ENCODE data around the gene CATSPERD.

CATSPERD gene

DNA sequence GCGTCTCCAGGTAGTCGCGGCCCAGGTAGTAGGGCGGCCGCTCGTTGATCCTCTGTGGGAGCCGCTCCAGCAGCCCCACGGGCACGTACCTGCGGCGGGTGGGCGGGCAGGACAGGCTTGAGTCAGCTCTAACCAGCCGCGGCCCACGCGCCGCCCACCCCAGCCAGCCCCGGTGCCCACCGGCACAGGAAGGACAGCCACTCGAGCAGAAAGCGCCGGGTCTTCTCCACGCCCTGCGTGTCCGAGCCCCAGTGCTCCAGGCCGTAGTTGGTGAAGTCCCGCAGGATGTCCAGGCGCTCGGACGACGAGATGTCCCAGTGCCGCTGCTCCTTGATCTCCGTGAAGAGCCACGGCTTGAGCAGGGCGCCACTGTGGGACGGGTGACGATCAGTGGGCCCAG lies 65.0 kb downstream of the CATSPERD start:
- DNase-seq (ENCODE audit: low read depth): no peak

GRCh38 chr19:5786593-5787408 lies 66.4 kb downstream of the CATSPERD start:
- no peak for DNase-seq (ENCODE audit: low read depth)

- DNase-seq (ENCODE audit: low read depth): no peak
Measured at GRCh38 chr19:5787409-5788182, 67.2 kb downstream of the CATSPERD start.

GRCh38 chr19:5788422-5788821 lies 68.0 kb downstream of the CATSPERD start:
- no peak for DNase-seq (ENCODE audit: low read depth)

DNA sequence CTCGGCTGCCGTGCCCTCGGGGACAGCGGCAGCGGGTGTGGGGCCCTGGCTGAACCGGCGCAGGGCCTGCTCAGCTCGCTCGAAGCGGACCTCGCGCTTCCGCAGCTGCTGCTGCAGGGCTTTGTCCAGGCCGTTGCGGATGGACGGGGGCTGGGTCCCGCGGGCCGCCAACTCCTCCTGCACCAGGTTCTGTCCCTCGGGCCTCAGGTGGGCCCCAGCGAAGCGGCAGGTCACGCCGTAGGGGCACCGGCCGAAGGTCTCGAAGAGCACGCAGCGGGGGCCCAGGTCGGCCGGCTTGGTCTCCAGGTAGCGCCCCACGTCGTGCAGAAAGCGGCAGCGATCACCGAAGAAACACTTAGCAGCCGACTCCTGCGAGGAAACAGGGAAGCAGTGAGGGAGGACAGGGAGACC lies 68.9 kb downstream of the CATSPERD start:
- no peak for DNase-seq (ENCODE audit: low read depth)

DNA sequence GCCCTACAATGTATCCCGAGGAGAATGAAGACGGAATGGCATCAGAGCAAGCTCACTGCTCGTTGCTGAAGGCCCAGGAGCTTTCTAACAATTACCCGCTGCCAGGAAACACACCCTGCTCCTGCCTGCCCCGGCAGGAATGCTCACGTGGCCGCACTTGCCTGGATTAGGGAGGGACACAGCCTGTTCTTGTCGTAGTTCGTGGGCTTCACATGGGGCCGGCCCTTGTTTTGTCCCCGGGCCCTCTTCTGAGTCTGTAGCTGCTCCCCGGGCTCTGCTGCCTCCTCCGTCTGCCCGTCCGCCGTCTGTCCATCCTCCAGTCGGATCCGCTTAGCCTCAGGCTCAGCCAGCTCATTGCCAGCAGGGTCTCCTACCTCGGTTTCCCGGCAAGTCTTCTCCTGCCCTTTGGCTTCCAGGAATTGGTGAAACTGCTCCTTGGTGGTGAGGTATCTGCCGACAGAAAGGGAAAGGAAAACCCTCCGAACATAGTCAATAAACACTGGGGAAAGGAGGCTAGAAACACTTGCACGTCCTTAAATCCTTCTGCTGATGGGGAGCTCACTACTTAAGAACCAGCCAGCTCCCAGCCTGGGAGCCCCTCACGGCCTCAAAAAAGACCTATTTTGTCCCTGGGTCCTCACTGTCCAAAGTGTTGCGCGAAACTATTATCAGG lies 69.6 kb downstream of the CATSPERD start:
- no peak for DNase-seq (ENCODE audit: low read depth)

GRCh38 chr19:5790559-5791520 lies 70.4 kb downstream of the CATSPERD start, which contains the start of gene DUS3L:
DUS3L (minus strand) TSS chr19:5791163; CDS start chr19:5791141, 22 bp downstream.
- peak; percentile 87 for DNase-seq (ENCODE audit: low read depth)

DNA sequence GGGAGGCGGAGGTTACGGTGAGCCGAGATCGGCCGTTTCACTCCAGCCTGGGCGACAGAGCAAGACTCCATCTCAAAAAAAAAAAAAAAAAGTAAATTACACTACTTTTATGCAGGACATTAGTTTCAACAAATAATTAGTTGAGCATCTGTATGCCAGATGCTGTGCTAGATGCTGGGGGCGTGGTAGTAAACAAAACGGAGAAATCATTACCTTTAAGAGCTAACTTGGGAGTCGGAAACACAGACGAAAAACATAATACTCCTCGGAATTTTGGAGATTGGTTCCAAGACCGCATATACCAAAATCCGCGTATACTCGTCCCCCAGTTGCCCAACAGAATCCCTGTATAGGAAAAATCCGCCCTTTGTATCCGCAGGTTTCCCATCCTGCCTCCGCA lies 71.8 kb downstream of the CATSPERD start:
- DNase-seq (ENCODE audit: low read depth): no peak

DNA sequence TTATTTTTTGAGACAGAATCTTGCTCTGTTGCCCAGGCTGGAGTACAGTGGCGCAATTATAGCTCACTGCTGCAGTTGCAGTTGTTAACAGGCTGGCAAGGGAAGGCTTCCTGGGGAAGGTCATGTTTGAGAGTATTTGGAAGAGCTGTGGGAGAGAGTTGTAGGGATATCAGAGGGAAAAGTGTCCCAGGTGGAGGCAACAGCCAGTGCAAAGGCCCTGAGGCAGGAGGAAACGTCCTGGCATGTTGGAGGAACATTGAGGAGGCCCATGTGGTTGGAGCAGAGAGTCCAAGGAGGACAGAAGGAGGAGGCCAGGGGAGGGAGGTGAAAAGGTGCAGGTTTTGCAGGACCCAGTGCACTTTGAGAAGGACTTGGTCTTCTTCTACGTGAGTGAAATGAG lies 72.8 kb downstream of the CATSPERD start:
- DNase-seq (ENCODE audit: low read depth): no peak

DNA sequence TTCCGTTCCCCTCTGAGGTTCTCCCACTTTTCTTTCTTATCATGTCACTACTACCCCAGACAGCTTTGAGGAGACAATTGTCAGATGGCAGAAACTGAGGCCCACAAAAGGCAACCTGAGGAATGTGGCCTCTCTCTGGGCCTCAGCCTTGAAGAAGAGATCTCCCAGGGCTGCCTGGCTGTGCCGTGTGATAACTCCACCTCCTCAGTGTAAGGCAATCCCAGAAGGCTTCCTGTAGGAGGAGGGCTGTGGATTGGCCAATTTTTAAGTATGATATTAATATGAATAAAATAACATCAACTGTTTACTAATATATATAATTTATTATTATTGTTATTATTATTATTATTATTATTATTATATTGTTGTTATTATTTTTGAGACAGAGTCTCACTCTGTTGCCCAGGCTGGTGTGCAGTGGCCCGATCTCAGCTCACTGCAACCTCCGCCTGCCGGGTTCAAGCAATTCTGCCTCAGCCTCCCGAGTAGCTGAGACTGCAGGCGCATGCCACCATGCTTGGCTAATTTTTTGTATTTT lies 75.0 kb downstream of the CATSPERD start:
- no peak for DNase-seq (ENCODE audit: low read depth)

DNA sequence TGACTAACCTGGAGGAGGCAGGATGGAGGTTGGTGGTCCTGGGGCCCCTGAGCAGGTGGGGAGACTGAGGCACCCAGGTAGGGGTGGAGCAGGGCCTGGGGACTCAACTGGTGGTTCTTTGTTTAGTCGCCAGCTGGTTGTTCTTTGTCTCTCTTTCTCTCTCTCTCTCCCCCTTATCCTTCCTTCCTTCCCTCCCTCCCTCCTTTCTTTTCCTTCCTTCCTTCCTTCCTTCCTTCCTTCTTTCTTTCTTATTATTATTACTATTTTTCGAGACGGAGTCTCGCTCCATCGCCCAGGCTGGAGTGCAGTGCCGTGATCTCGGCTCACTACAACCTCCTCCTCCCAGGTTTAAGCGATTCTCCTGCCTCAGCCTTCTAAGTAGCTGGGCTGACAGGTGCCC lies 77.8 kb downstream of the CATSPERD start:
- no peak for DNase-seq (ENCODE audit: low read depth)

DNA sequence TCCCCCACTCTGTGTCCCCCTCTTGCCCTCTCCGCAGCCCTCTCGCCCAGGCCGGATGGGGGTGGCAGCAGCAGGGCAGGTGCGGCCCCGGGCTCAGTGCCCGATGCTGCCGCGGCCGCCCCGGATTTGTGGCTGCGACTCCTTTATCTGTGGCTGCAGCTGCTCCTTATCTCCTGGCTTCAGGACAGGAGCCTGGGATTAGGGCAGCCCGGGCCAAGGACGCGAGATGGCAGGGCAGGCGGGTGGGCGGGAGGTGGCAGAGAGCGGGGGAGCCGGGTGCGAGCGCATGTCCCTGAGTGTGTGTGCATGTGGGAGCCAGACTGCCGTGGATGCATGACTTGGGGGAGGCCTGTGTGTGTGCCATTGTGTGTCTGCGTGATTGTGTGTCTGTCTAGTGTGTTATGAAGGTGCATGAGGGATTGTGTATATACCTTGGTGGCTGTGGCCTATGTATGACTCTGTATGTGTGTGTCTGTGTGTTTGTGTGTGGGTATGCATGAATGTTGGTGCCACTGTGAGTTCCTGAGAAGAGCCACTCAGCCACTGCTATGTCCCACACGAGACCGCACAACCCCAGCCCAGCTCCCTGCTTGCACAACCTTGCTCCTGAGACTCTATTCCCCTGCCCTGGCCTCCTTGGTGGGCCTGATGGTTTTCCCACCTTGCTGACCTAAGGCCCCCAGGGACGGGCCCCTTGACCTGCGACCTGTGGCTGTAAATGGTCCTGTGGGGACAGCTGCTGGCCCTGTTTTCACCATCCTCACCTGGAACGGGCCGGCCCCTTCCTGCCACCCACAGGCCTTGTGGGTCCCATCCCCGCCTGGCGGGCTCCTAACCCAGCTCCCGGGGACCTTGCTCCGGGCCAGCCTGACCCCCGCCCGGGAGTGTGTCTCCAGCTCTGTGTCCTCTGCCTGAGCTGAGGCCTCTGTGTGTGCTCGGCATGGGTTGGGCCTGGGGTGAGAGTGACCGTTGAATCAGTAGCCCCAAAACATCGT lies 79.1 kb downstream of the CATSPERD start:
- DNase-seq (ENCODE audit: low read depth): no peak

- DNase-seq (ENCODE audit: low read depth): no peak
Measured at GRCh38 chr19:5800361-5801270, 80.2 kb downstream of the CATSPERD start.

GRCh38 chr19:5801796-5802619 lies 81.6 kb downstream of the CATSPERD start:
- no peak for DNase-seq (ENCODE audit: low read depth)

DNA sequence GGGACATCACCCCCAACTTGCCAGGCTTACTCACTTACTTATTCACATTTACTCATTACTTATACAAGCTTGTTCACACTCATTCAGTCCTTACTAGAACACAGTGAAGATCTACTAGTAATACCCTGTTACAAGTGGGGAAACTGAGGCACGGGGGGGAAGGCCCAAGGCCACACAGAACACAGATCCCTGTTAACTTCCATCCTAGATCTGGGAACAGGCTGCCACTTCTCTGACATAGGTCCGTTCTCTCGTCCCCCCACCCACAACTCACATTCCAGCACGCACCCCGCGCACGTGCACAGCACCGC lies 83.0 kb downstream of the CATSPERD start:
- DNase-seq (ENCODE audit: low read depth): no peak

- DNase-seq (ENCODE audit: low read depth): no peak
Measured at GRCh38 chr19:5803752-5804515, 83.5 kb downstream of the CATSPERD start.
